ENCODE data around the gene HSPA1B. TPM values are rescaled to one million over a fixed set of nuclear protein-coding genes. Genes with fewer than 3 reads are reported as not detected.

HSPA1B gene
- polyA plus RNA-seq, 1 of the 3 experiments (the other 2 are of a cell fraction): 96.3 TPM

- no peak for TF ChIP-seq NFIC (IDR thresholded peaks at IDR 0.05; ENCODE audit: borderline replicate concordance)
- TF ChIP-seq EP300 (IDR thresholded peaks at IDR 0.05; ENCODE audit: borderline replicate concordance in 1 of 2, low read depth in 1 of 2, low read length in 1 of 2): no peak
- TF ChIP-seq GATA2 (CRISPR knock-in tag; IDR thresholded peaks at IDR 0.05): no peak
- no peak for TF ChIP-seq GABPA (IDR thresholded peaks at IDR 0.05; ENCODE audit: low read depth)
- TF ChIP-seq TAF1 (IDR thresholded peaks at IDR 0.05; ENCODE audit: borderline replicate concordance, low read depth, low read length): no peak
- no peak for TF ChIP-seq CTCF (IDR thresholded peaks at IDR 0.05)
- TF ChIP-seq FOXJ3 (CRISPR knock-in tag; IDR thresholded peaks at IDR 0.05): no peak
- no peak for TF ChIP-seq MAX (IDR thresholded peaks at IDR 0.05; ENCODE audit: low read depth)
- TF ChIP-seq JUND (IDR thresholded peaks at IDR 0.05): no peak
- TF ChIP-seq ELF1 (IDR thresholded peaks at IDR 0.05): no peak
- Histone ChIP-seq H3K36me3 (replicated peaks in 1 of 2; ENCODE audit: control insufficient read depth in 1 of 2, insufficient read depth in 2 of 2, low read length in 1 of 2) (peaks cover 11 to 65% of the 10 kb centered on the region in 2 experiments), H4K20me1 (ENCODE audit: insufficient read depth) (no peaks in the 10 kb centered on the region), H3K9me3 (no peaks in the 10 kb centered on the region), H3F3A (replicated peaks; ENCODE audit: insufficient read depth) (peaks cover 3% of the 10 kb centered on the region), H3K4me2 (no peak overlapping the region), H3K79me2 (ENCODE audit: insufficient read depth) (no peaks in the 10 kb centered on the region), H3K27me3 (ENCODE audit: insufficient read depth) (no peaks in the 10 kb centered on the region), H3K9me2 (no peaks in the 10 kb centered on the region), H3K4me1 (ENCODE audit: control insufficient read depth in 1 of 2, insufficient read depth in 2 of 2, low read depth in 1 of 2, low read length in 1 of 2) (peaks cover 9 to 10% of the 10 kb centered on the region in 2 experiments; a peak in 2 of 4 replicates), H2AFZ (ENCODE audit: low read depth) (no peak overlapping the region), H3K4me3 (ENCODE audit: low read depth in 2 of 2, low read length in 1 of 2) (no peak overlapping the region), H3K9ac (no peak overlapping the region), H3K27ac (ENCODE audit: low read depth in 2 of 2, low read length in 1 of 2) (no peak overlapping the region)
- peak; percentile 11 for DNase-seq
- ChIA-PET POLR2A (interaction anchor here (1.0 kb wide), 1 partner anchor 15 kb away, joined by 3 read pairs; the partner anchor contains the start of gene VARS1), CTCF (interaction anchor here (1.5 to 9.9 kb wide), 2 partner anchors 10 to 11 kb away, joined by 5 to 62 read pairs; no protein-coding TSS in a partner anchor)
- WGBS (ENCODE audit: low lambda C conversion rate): 89% methylated on average over 13 of the region's 20 CpGs
Measured at GRCh38 chr6:31780507-31781243, 46.9 kb upstream of the HSPA1B start.

- Histone ChIP-seq H3K27me3 (ENCODE audit: insufficient read depth) (no peaks in the 10 kb centered on the region), H3K9me3 (no peaks in the 10 kb centered on the region), H3K4me3 (ENCODE audit: low read depth in 2 of 2, low read length in 1 of 2) (no peak overlapping the region), H3K27ac (ENCODE audit: low read depth in 2 of 2, low read length in 1 of 2) (no peak overlapping the region), H3K4me2 (no peak overlapping the region), H3F3A (replicated peaks; ENCODE audit: insufficient read depth) (peaks cover 3% of the 10 kb centered on the region), H4K20me1 (ENCODE audit: insufficient read depth) (no peaks in the 10 kb centered on the region), H3K4me1 (ENCODE audit: control insufficient read depth in 1 of 2, insufficient read depth in 2 of 2, low read depth in 1 of 2, low read length in 1 of 2) (peaks cover 9 to 10% of the 10 kb centered on the region in 2 experiments; a peak in 2 of 4 replicates), H2AFZ (ENCODE audit: low read depth) (no peak overlapping the region), H3K36me3 (replicated peaks in 1 of 2; ENCODE audit: control insufficient read depth in 1 of 2, insufficient read depth in 2 of 2, low read length in 1 of 2) (peaks cover 14 to 65% of the 10 kb centered on the region in 2 experiments), H3K9ac (no peak overlapping the region), H3K9me2 (no peaks in the 10 kb centered on the region), H3K79me2 (ENCODE audit: insufficient read depth) (no peaks in the 10 kb centered on the region)
- DNase-seq: no peak
- POLR2A ChIA-PET: no interaction called here
- whole genome bisulfite sequencing (ENCODE audit: low lambda C conversion rate): 95% methylated on average over 21 of the region's 23 CpGs
- CTCF ChIA-PET: interaction anchor here (1.5 to 9.9 kb wide), 2 partner anchors 9 to 12 kb away, joined by 5 to 62 read pairs; no protein-coding TSS in a partner anchor
- TF ChIP-seq SMC3 (IDR thresholded peaks at IDR 0.05; ENCODE audit: low read depth, low read length): no peak
- no peak for TF ChIP-seq SIN3A (IDR thresholded peaks at IDR 0.05; ENCODE audit: borderline replicate concordance, low read depth, low read length)
- no peak for TF ChIP-seq FOXJ3 (CRISPR knock-in tag; IDR thresholded peaks at IDR 0.05)
- no peak for TF ChIP-seq JUND (IDR thresholded peaks at IDR 0.05)
- TF ChIP-seq USF2 (IDR thresholded peaks at IDR 0.05; ENCODE audit: borderline replicate concordance, low read depth, low read length): no peak
- TF ChIP-seq REST (IDR thresholded peaks at IDR 0.05; ENCODE audit: low read depth, low read length): no peak
- no peak for TF ChIP-seq RAD21 (IDR thresholded peaks at IDR 0.05; ENCODE audit: low read length)
- no peak for TF ChIP-seq RXRA (IDR thresholded peaks at IDR 0.05; ENCODE audit: borderline replicate concordance, low read depth)
- TF ChIP-seq FOXM1 (IDR thresholded peaks at IDR 0.05; ENCODE audit: low read depth): no peak
- no peak for TF ChIP-seq GABPA (IDR thresholded peaks at IDR 0.05; ENCODE audit: low read depth)
- TF ChIP-seq MXI1 (IDR thresholded peaks at IDR 0.05; ENCODE audit: low read depth, low read length): no peak
- TF ChIP-seq NFIC (IDR thresholded peaks at IDR 0.05; ENCODE audit: borderline replicate concordance): no peak
Measured at GRCh38 chr6:31781244-31782125, 46.1 kb upstream of the HSPA1B start.
